ENCODE results near the gene DSEL.

The DSEL gene

DNA sequence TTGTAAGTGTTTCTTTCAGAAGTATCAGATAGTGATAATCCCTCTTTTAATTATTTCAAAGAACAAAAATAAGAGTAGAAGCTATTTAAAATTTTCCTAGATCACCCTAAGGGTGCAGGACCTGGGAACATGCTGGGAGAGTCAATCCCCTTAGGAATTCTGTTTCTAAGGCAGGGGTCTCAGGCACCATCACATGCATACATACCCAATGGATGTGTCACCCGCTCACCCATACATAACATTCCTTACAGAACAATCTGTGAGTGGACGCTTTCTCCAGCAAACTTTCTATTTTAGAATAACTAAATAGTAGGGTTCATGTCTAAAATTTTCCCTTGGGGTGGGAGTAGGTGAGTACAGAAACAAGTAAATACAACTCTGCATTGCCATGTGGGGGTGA, 8.4 kb downstream of the DSEL start:
- Histone ChIP-seq H3K9me2 (replicated peaks; ENCODE audit: control insufficient read depth, low read length) (no peaks in the 10 kb centered on the region), H3K4me2 (ENCODE audit: low read length) (no peak overlapping the region), H3K27me3 (ENCODE audit: control insufficient read depth, low read length) (no peaks in the 10 kb centered on the region), H4K20me1 (ENCODE audit: control insufficient read depth, insufficient read depth, low read depth, low read length) (no peaks in the 10 kb centered on the region), H3K36me3 (ENCODE audit: control insufficient read depth, low read length) (no peaks in the 10 kb centered on the region), H3K4me3 (ENCODE audit: low read length) (no peak overlapping the region), H3K27ac (ENCODE audit: low read depth, low read length) (no peak overlapping the region), H3K9me3 (ENCODE audit: control insufficient read depth, insufficient read depth, low read length) (no peaks in the 10 kb centered on the region), H3K79me2 (ENCODE audit: control insufficient read depth, low read length) (no peaks in the 10 kb centered on the region), H3F3A (ENCODE audit: control insufficient read depth, insufficient read depth) (no peaks in the 10 kb centered on the region), H3K4me1 (ENCODE audit: control insufficient read depth, low read length) (no peaks in the 10 kb centered on the region)
- TF ChIP-seq, protein P1, sequence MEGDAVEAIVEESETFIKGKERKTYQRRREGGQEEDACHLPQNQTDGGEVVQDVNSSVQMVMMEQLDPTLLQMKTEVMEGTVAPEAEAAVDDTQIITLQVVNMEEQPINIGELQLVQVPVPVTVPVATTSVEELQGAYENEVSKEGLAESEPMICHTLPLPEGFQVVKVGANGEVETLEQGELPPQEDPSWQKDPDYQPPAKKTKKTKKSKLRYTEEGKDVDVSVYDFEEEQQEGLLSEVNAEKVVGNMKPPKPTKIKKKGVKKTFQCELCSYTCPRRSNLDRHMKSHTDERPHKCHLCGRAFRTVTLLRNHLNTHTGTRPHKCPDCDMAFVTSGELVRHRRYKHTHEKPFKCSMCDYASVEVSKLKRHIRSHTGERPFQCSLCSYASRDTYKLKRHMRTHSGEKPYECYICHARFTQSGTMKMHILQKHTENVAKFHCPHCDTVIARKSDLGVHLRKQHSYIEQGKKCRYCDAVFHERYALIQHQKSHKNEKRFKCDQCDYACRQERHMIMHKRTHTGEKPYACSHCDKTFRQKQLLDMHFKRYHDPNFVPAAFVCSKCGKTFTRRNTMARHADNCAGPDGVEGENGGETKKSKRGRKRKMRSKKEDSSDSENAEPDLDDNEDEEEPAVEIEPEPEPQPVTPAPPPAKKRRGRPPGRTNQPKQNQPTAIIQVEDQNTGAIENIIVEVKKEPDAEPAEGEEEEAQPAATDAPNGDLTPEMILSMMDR (IDR thresholded peaks at IDR 0.05; ENCODE audit: low read depth, low read length, poor library complexity, severe bottlenecking): no peak
- no peak for TF ChIP-seq EZH2phosphoT487 (IDR thresholded peaks at IDR 0.05; ENCODE audit: borderline replicate concordance, low read length)

DNA sequence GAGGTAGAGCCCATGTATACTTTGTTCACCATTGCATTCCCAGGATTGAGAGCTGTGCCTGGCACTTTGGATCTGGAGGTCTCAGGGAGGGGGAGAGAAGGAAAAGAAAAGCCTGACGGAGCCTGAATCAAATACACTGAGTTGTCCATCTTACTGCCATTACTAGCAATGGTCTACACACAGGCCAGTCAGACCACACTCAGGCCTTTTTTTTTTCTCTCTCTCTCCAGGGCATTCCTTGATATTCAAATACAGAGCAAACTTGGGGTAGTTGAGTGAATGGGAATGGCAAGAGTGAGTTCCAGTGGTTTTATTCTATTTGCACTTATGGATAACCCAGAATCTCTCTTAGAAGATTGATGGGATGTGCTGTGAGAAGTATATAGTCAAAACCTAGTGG, 11.8 kb downstream of the DSEL start:
- Histone ChIP-seq H3K79me2 (ENCODE audit: control insufficient read depth, low read length) (no peaks in the 10 kb centered on the region), H3K4me1 (ENCODE audit: control insufficient read depth, low read length) (no peaks in the 10 kb centered on the region), H3K4me2 (ENCODE audit: low read length) (no peak overlapping the region), H3K4me3 (ENCODE audit: low read length) (no peak overlapping the region), H3K9me3 (ENCODE audit: control insufficient read depth, insufficient read depth, low read length) (no peaks in the 10 kb centered on the region), H3K27ac (ENCODE audit: low read depth, low read length) (no peak overlapping the region), H3K36me3 (ENCODE audit: control insufficient read depth, low read length) (no peaks in the 10 kb centered on the region), H3K9me2 (replicated peaks; ENCODE audit: control insufficient read depth, low read length) (no peaks in the 10 kb centered on the region), H3K27me3 (ENCODE audit: control insufficient read depth, low read length) (no peaks in the 10 kb centered on the region), H3F3A (ENCODE audit: control insufficient read depth, insufficient read depth) (no peaks in the 10 kb centered on the region), H4K20me1 (ENCODE audit: control insufficient read depth, insufficient read depth, low read depth, low read length) (no peaks in the 10 kb centered on the region)
- TF ChIP-seq EZH2phosphoT487 (IDR thresholded peaks at IDR 0.05; ENCODE audit: borderline replicate concordance, low read length): no peak
- TF ChIP-seq, protein P1 (IDR thresholded peaks at IDR 0.05; ENCODE audit: low read depth, low read length, poor library complexity, severe bottlenecking): no peak

DNA sequence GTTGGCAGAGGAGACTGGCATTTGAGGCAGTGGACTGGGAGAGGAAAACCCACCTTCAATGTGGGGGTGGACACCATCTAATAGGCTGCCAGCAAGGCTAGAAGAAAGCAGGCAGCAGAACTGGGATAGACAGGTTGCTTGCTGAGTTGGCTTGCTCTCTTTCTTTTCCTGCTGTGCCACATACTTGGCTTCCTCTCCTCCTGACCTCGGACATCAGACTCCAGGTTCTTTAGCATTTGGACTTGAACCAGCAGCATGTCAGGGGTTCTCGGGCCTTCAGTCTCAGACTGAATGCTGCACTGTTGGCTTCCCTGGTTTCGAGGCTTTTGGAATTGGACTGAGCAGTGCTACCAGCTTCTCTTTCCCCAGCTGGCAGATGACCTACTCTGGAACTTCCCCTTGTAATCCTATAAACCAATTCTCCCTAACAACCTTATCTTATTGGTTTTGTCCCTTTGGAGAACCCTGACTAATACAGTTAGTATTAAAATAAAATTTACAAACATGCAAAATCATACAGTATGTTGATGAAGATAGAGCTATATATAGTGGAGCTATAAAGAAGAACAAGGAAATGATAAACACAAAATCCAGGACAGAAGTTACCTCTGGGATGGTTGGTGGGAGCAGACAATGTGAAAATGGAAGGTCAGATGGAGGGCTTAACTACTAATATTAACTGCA, 15.9 kb downstream of the DSEL start:
- no peaks in the 10 kb centered on the region for H3K9me3 ChIP-seq (ENCODE audit: control insufficient read depth, insufficient read depth, low read length)
- H3K4me3 ChIP-seq (ENCODE audit: low read length): no peak overlapping the region
- no peaks in the 10 kb centered on the region for H3K9me2 ChIP-seq (replicated peaks; ENCODE audit: control insufficient read depth, low read length)
- H3K4me1 ChIP-seq (ENCODE audit: control insufficient read depth, low read length): no peaks in the 10 kb centered on the region
- H4K20me1 ChIP-seq (ENCODE audit: control insufficient read depth, insufficient read depth, low read depth, low read length): no peaks in the 10 kb centered on the region
- no peaks in the 10 kb centered on the region for H3K79me2 ChIP-seq (ENCODE audit: control insufficient read depth, low read length)
- H3K36me3 ChIP-seq (ENCODE audit: control insufficient read depth, low read length): no peaks in the 10 kb centered on the region
- no peak overlapping the region for H3K4me2 ChIP-seq (ENCODE audit: low read length)
- TF ChIP-seq EZH2phosphoT487 (IDR thresholded peaks at IDR 0.05; ENCODE audit: borderline replicate concordance, low read length): no peak
- TF ChIP-seq, protein P1 (IDR thresholded peaks at IDR 0.05; ENCODE audit: low read depth, low read length, poor library complexity, severe bottlenecking): no peak
- no peaks in the 10 kb centered on the region for H3K27me3 ChIP-seq (ENCODE audit: control insufficient read depth, low read length)
- H3K27ac ChIP-seq (ENCODE audit: low read depth, low read length): no peak overlapping the region
- H3F3A ChIP-seq (ENCODE audit: control insufficient read depth, insufficient read depth): no peaks in the 10 kb centered on the region

All from DOHH2 (cell line).